Stimulated activated naive CD8-positive, alpha-beta T cell treated with anti-CD3 and anti-CD28 coated beads, Interleukin-15, Interleukin-2, amounts not matched to agents 100 ng/mL and 50 ng/mL, for 24 hours (primary cell): ENCODE measurements around the gene CDH23.
A peak's percentile ranks its signal among the peaks of the same experiment; 100 is the strongest.

Source experiments
- H3K27ac Mint-ChIP-seq: one replicate; pipeline ENCODE4 v1.8.0; 2021; ENCODE audit warnings: mild to moderate bottlenecking, mixed read lengths
- H3K27me3 Mint-ChIP-seq: one replicate; pipeline ENCODE4 v1.8.0; 2021; ENCODE audit warnings: mixed read lengths
- H3K36me3 Mint-ChIP-seq: one replicate; pipeline ENCODE4 v1.8.0; 2021; ENCODE audit warnings: low read depth, mixed read lengths
- H3K4me1 Mint-ChIP-seq: one replicate; pipeline ENCODE4 v1.8.0; 2021; ENCODE audit warnings: low read depth, mixed read lengths
- H3K4me3 Mint-ChIP-seq: one replicate; pipeline ENCODE4 v1.8.0; 2021; ENCODE audit warnings: mild to moderate bottlenecking, mixed read lengths
- H3K9me3 Mint-ChIP-seq: one replicate; pipeline ENCODE4 v1.8.0; 2021; ENCODE audit warnings: mixed read lengths

The CDH23 gene

GRCh38 chr10:71494476-71494875, 97.8 kb downstream of the CDH23 start:
- Mint-ChIP-seq H3K36me3 (no peaks in the 10 kb centered on the region), H3K4me1 (peaks cover 31% of the 10 kb centered on the region), H3K27ac (peak overlapping the region; percentile 3), H3K9me3 (peaks cover 3% of the 10 kb centered on the region), H3K27me3 (peaks cover 7% of the 10 kb centered on the region), H3K4me3 (no peak overlapping the region)

GRCh38 chr10:71494980-71495381, 98.3 kb downstream of the CDH23 start:
- Mint-ChIP-seq H3K27me3 (peaks cover 7% of the 10 kb centered on the region), H3K9me3 (no peaks in the 10 kb centered on the region), H3K4me3 (no peak overlapping the region), H3K4me1 (peaks cover 31% of the 10 kb centered on the region), H3K36me3 (no peaks in the 10 kb centered on the region), H3K27ac (peak overlapping the region; percentile 3)

- no peaks in the 10 kb centered on the region for H3K36me3 Mint-ChIP-seq
- H3K4me3 Mint-ChIP-seq = no peak overlapping the region
- no peak overlapping the region for H3K27ac Mint-ChIP-seq
- H3K27me3 Mint-ChIP-seq = peaks cover 3% of the 10 kb centered on the region
- H3K4me1 Mint-ChIP-seq = peaks cover 31% of the 10 kb centered on the region
- H3K9me3 Mint-ChIP-seq = no peaks in the 10 kb centered on the region
Observed at GRCh38 chr10:71496927-71497762, 100.4 kb downstream of the CDH23 start.

GRCh38 chr10:71497763-71498326, 101.1 kb downstream of the CDH23 start:
- Mint-ChIP-seq H3K36me3 (no peaks in the 10 kb centered on the region), H3K9me3 (no peaks in the 10 kb centered on the region), H3K27me3 (peaks cover 3% of the 10 kb centered on the region), H3K4me1 (peaks cover 26% of the 10 kb centered on the region), H3K27ac (no peak overlapping the region), H3K4me3 (no peak overlapping the region)

GRCh38 chr10:71501402-71501801, 104.7 kb downstream of the CDH23 start:
- Mint-ChIP-seq H3K27me3 (peaks cover 10% of the 10 kb centered on the region), H3K27ac (no peak overlapping the region), H3K4me1 (no peaks in the 10 kb centered on the region), H3K36me3 (no peaks in the 10 kb centered on the region), H3K4me3 (no peak overlapping the region), H3K9me3 (no peaks in the 10 kb centered on the region)

GRCh38 chr10:71502190-71502589, 105.5 kb downstream of the CDH23 start:
- peaks cover 10% of the 10 kb centered on the region for H3K27me3 Mint-ChIP-seq
- H3K4me1 Mint-ChIP-seq = no peaks in the 10 kb centered on the region
- no peak overlapping the region for H3K4me3 Mint-ChIP-seq
- H3K9me3 Mint-ChIP-seq = no peaks in the 10 kb centered on the region
- H3K27ac Mint-ChIP-seq = no peak overlapping the region
- no peaks in the 10 kb centered on the region for H3K36me3 Mint-ChIP-seq

GRCh38 chr10:71502851-71503250, 106.1 kb downstream of the CDH23 start:
- Mint-ChIP-seq H3K4me1 (no peaks in the 10 kb centered on the region), H3K27me3 (peaks cover 10% of the 10 kb centered on the region), H3K9me3 (no peaks in the 10 kb centered on the region), H3K27ac (no peak overlapping the region), H3K4me3 (no peak overlapping the region), H3K36me3 (no peaks in the 10 kb centered on the region)

GRCh38 chr10:71504168-71504567, 107.4 kb downstream of the CDH23 start:
- Mint-ChIP-seq H3K36me3 (no peaks in the 10 kb centered on the region), H3K27me3 (peaks cover 7% of the 10 kb centered on the region), H3K4me1 (no peaks in the 10 kb centered on the region), H3K9me3 (no peaks in the 10 kb centered on the region), H3K27ac (no peak overlapping the region), H3K4me3 (no peak overlapping the region)

GRCh38 chr10:71504570-71504969, 107.8 kb downstream of the CDH23 start:
- H3K4me1 Mint-ChIP-seq = no peaks in the 10 kb centered on the region
- no peak overlapping the region for H3K4me3 Mint-ChIP-seq
- H3K27ac Mint-ChIP-seq = no peak overlapping the region
- H3K27me3 Mint-ChIP-seq = peaks cover 7% of the 10 kb centered on the region
- H3K9me3 Mint-ChIP-seq = no peaks in the 10 kb centered on the region
- H3K36me3 Mint-ChIP-seq = no peaks in the 10 kb centered on the region

- H3K36me3 Mint-ChIP-seq = no peaks in the 10 kb centered on the region
- H3K9me3 Mint-ChIP-seq = no peaks in the 10 kb centered on the region
- peaks cover 7% of the 10 kb centered on the region for H3K27me3 Mint-ChIP-seq
- no peak overlapping the region for H3K4me3 Mint-ChIP-seq
- no peaks in the 10 kb centered on the region for H3K4me1 Mint-ChIP-seq
- no peak overlapping the region for H3K27ac Mint-ChIP-seq
Observed at GRCh38 chr10:71505862-71506261, 109.1 kb downstream of the CDH23 start.

- H3K9me3 Mint-ChIP-seq = no peaks in the 10 kb centered on the region
- H3K27ac Mint-ChIP-seq = no peak overlapping the region
- peaks cover 7% of the 10 kb centered on the region for H3K27me3 Mint-ChIP-seq
- H3K4me3 Mint-ChIP-seq = no peak overlapping the region
- H3K36me3 Mint-ChIP-seq = no peaks in the 10 kb centered on the region
- no peaks in the 10 kb centered on the region for H3K4me1 Mint-ChIP-seq
Observed at GRCh38 chr10:71509444-71509843, 112.7 kb downstream of the CDH23 start.

- Mint-ChIP-seq H3K9me3 (no peaks in the 10 kb centered on the region), H3K4me1 (no peaks in the 10 kb centered on the region)
Observed at GRCh38 chr10:71511206-71511605, 114.5 kb downstream of the CDH23 start.

GRCh38 chr10:71512312-71512711, 115.6 kb downstream of the CDH23 start:
- Mint-ChIP-seq H3K27ac (no peak overlapping the region), H3K27me3 (no peaks in the 10 kb centered on the region), H3K36me3 (no peaks in the 10 kb centered on the region), H3K9me3 (no peaks in the 10 kb centered on the region), H3K4me1 (no peaks in the 10 kb centered on the region), H3K4me3 (no peak overlapping the region)

More at GRCh38 chr10:71511206-71511605, 114.5 kb downstream of the CDH23 start:
- Mint-ChIP-seq H3K36me3 (no peaks in the 10 kb centered on the region), H3K27ac (no peak overlapping the region), H3K27me3 (no peaks in the 10 kb centered on the region), H3K4me3 (no peak overlapping the region)

- Mint-ChIP-seq H3K27me3 (no peaks in the 10 kb centered on the region), H3K4me3 (no peak overlapping the region), H3K27ac (no peak overlapping the region), H3K4me1 (no peaks in the 10 kb centered on the region), H3K36me3 (no peaks in the 10 kb centered on the region), H3K9me3 (no peaks in the 10 kb centered on the region)
Observed at GRCh38 chr10:71512761-71513539, 116.2 kb downstream of the CDH23 start.

- Mint-ChIP-seq H3K27me3 (no peaks in the 10 kb centered on the region), H3K36me3 (no peaks in the 10 kb centered on the region), H3K9me3 (no peaks in the 10 kb centered on the region), H3K4me1 (no peaks in the 10 kb centered on the region), H3K4me3 (no peak overlapping the region), H3K27ac (no peak overlapping the region)
Observed at GRCh38 chr10:71513540-71513853, 116.8 kb downstream of the CDH23 start.
